Measurements from ENCODE around the gene CFAP410. TPM values are rescaled to one million over a fixed set of nuclear protein-coding genes. Genes with fewer than 3 reads are reported as not detected.

The CFAP410 gene
- total and polyA plus RNA-seq, 2 of the 8 experiments (the other 6 are each of a cell fraction or from before 2014, with no cell fraction given): 10.6 to 12.0 TPM

DNA sequence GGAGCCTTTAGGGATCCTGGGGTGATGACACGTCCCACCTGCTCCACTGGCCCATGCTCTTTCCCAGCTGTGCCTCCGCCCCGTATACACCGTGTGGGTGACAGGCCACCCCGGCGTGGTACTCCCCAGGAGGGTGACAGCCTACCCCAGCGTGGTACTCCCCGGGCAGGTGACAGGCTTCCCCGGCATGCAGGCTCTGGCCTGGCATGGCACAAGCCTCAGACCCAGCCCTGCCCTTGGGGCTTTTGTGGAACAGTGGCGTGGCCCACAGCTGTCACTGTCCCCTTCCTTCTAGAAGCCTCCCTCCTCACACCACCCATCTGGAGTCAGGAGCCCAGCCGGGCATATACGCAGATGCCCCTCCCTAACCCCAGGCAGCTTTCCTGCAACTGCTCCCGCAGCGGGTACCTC lies 44.0 kb downstream of the CFAP410 start (continued):
- TF ChIP-seq CEBPB (IDR thresholded peaks at IDR 0.05; ENCODE audit: low read depth, low read length): no peak
- TF ChIP-seq SP1 (IDR thresholded peaks at IDR 0.05; ENCODE audit: low read depth, low read length): no peak
- TF ChIP-seq TEAD4 (IDR thresholded peaks at IDR 0.05; ENCODE audit: low read depth, low read length): no peak
- no peak for TF ChIP-seq EP300 (IDR thresholded peaks at IDR 0.05; ENCODE audit: borderline replicate concordance in 1 of 2, low read depth in 2 of 2, low read length in 2 of 2)
- TF ChIP-seq ASH2L (IDR thresholded peaks at IDR 0.05; ENCODE audit: low read length): no peak
- TF ChIP-seq POLR2AphosphoS5 (IDR thresholded peaks at IDR 0.05; ENCODE audit: low read depth, low read length): no peak

All from H1 (cell line).